ENCODE results near the gene C1QTNF6. TPM values are rescaled to one million over a fixed set of nuclear protein-coding genes. Genes with fewer than 3 reads are reported as not detected.

Gene C1QTNF6
- total and polyA plus RNA-seq, 2 of the 4 experiments (the other 2 are of a cell fraction) = 1.1 to 10.9 TPM

DNA sequence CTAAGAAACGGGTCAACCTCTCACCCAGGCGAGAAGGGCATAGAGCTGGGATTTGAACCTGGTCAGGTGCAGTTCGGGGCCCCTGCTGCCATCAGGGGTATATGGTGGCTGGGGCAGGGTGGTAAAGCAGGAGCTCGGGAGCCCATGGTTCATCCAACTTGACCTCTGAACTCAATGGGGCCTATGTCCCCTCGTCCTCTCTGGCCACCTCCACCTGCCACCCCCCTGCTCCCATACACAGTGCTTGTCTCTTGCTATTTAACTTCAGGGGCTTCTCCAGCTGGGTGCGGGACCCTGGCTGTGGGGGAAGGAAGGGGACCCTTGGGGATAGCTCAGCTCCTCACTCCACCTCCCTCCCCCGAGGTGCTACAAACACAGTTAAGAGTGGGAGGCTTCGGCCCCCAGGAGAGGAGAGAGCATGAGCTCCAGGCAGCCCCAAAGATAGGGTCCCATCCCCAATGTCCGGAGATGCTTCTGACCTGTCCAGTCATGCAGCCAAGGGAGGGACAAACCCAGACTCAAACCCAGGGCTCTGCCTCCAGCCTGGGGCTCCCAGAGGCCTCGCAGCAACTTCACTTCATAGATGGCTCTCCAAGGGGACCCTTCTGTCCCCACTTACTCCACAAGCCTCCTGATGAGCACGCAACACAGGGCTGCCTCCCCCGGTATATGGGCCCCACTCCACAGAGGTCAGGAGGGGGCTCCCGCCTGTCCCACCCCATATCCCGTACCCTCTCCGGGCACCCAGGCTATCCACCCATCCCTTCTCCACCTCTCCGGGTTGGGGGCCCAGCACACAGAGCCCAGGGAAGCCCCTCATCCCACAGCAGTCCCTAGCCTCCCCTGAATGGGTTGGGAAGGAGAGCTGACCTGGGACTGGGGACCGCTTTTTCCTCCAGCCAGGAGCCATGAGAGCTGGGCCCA, 39.0 kb downstream of the C1QTNF6 start:
- TF ChIP-seq, protein P1, sequence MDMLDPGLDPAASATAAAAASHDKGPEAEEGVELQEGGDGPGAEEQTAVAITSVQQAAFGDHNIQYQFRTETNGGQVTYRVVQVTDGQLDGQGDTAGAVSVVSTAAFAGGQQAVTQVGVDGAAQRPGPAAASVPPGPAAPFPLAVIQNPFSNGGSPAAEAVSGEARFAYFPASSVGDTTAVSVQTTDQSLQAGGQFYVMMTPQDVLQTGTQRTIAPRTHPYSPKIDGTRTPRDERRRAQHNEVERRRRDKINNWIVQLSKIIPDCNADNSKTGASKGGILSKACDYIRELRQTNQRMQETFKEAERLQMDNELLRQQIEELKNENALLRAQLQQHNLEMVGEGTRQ (IDR thresholded peaks at IDR 0.05; ENCODE audit: low read depth, low read length) = no peak
- TF ChIP-seq CHD1 (IDR thresholded peaks at IDR 0.05; ENCODE audit: low read depth, low read length) (no peak), MXI1 (IDR thresholded peaks at IDR 0.05; ENCODE audit: borderline replicate concordance, low read depth, low read length) (no peak), CEBPB (IDR thresholded peaks at IDR 0.05; ENCODE audit: low read depth, low read length) (no peak), RFX5 (IDR thresholded peaks at IDR 0.05; ENCODE audit: low read depth, low read length) (no peak), FOS (IDR thresholded peaks at IDR 0.05; ENCODE audit: low read depth, low read length) (no peak), MAZ (IDR thresholded peaks at IDR 0.05; ENCODE audit: borderline replicate concordance, low read depth, low read length) (no peak), BHLHE40 (IDR thresholded peaks at IDR 0.05; ENCODE audit: low read depth, low read length) (no peak), MAFK (IDR thresholded peaks at IDR 0.05; ENCODE audit: low read depth, low read length) (no peak), RAD21 (IDR thresholded peaks at IDR 0.05; ENCODE audit: low read length) (no peak), SMC3 (IDR thresholded peaks at IDR 0.05; ENCODE audit: low read depth, low read length) (no peak), NFE2L2 (IDR thresholded peaks at IDR 0.05; ENCODE audit: low read depth, low read length) (no peak), POLR2A (IDR thresholded peaks at IDR 0.05; ENCODE audit: low read depth, low read length) (no peak), RCOR1 (IDR thresholded peaks at IDR 0.05; ENCODE audit: insufficient replicate concordance, low read length) (no peak)
- TF ChIP-seq, protein P2, sequence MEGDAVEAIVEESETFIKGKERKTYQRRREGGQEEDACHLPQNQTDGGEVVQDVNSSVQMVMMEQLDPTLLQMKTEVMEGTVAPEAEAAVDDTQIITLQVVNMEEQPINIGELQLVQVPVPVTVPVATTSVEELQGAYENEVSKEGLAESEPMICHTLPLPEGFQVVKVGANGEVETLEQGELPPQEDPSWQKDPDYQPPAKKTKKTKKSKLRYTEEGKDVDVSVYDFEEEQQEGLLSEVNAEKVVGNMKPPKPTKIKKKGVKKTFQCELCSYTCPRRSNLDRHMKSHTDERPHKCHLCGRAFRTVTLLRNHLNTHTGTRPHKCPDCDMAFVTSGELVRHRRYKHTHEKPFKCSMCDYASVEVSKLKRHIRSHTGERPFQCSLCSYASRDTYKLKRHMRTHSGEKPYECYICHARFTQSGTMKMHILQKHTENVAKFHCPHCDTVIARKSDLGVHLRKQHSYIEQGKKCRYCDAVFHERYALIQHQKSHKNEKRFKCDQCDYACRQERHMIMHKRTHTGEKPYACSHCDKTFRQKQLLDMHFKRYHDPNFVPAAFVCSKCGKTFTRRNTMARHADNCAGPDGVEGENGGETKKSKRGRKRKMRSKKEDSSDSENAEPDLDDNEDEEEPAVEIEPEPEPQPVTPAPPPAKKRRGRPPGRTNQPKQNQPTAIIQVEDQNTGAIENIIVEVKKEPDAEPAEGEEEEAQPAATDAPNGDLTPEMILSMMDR (conservative IDR thresholded peaks at IDR 0.05; ENCODE audit: low read depth, low read length) = no peak
- H2AK9ac ChIP-seq (replicated peaks; ENCODE audit: low read depth, low read length, poor library complexity) = no peak overlapping the region
- H4K91ac ChIP-seq (ENCODE audit: insufficient read depth, low read depth, low read length) = no peak overlapping the region
- H2AK5ac ChIP-seq (ENCODE audit: low read depth, low read length) = no peak overlapping the region
- WGBS, 2 experiments (ENCODE audit: extremely low coverage in 2 of 2, insufficient read length in 1 of 2) = 100% methylated on average over 1 of the region's 17 CpGs; no CpG with 5 or more reads in 1 of the 2 experiments
- no peak overlapping the region for H2BK20ac ChIP-seq (ENCODE audit: low read depth, low read length)
- H2AFZ ChIP-seq (replicated peaks; ENCODE audit: low read length, poor library complexity) = no peak overlapping the region
- H3K9me3 ChIP-seq (ENCODE audit: control insufficient read depth, insufficient read depth, low read length) = no peaks in the 10 kb centered on the region; the same call in 1 of the 2 replicates
- H3K4me2 ChIP-seq (ENCODE audit: low read depth, low read length) = no peak overlapping the region
- no peaks in the 10 kb centered on the region for H3K9me1 ChIP-seq (ENCODE audit: insufficient read depth, low read length)
- no peak overlapping the region for H3K18ac ChIP-seq (ENCODE audit: low read depth, low read length)
- no peak overlapping the region for H4K5ac ChIP-seq (ENCODE audit: low read depth, low read length)
- H3K14ac ChIP-seq (replicated peaks; ENCODE audit: low read depth, low read length) = no peak overlapping the region
- H3K4ac ChIP-seq (ENCODE audit: low read depth, low read length) = no peak overlapping the region
- H4K20me1 ChIP-seq (ENCODE audit: insufficient read depth, low read length) = no peaks in the 10 kb centered on the region
- H3K36me3 ChIP-seq (ENCODE audit: control insufficient read depth, insufficient read depth, low read length) = no peaks in the 10 kb centered on the region
- ChIA-PET POLR2A (ENCODE audit: unreplicated experiment) (no interaction called here), CTCF (no interaction called here)
- H3K27me3 ChIP-seq (ENCODE audit: control insufficient read depth, insufficient read depth, low read length) = peaks cover 46% of the 10 kb centered on the region
- dilution Hi-C loops (cut with HindIII; ENCODE audit: low sequenced_read_pairs, unreplicated experiment) (no loop called here), in situ Hi-C loops (cut with MboI; ENCODE audit: low sequenced_read_pairs) (no loop called here), intact Hi-C loops (cut with micrococcal nuclease) (no loop called here)
- H3K23ac ChIP-seq (ENCODE audit: low read depth, low read length) = no peak overlapping the region
- ATAC-seq (ENCODE audit: low read depth) = no peak
- no peak overlapping the region for H4K8ac ChIP-seq (ENCODE audit: low read depth in 2 of 2, low read length in 2 of 2)
- no peak overlapping the region for H2BK5ac ChIP-seq (ENCODE audit: low read depth, low read length, poor library complexity, severe bottlenecking)
- no peaks in the 10 kb centered on the region for H3K79me1 ChIP-seq (ENCODE audit: low read depth in 1 of 2, low read length in 2 of 2)
- peaks cover 2% of the 10 kb centered on the region; the same call in 1 of the 2 replicates for H3K4me1 ChIP-seq (ENCODE audit: control insufficient read depth, insufficient read depth, low read length)
- no peak for DNase-seq
- no peak overlapping the region for H2BK120ac ChIP-seq (ENCODE audit: low read depth, low read length)
- no peak overlapping the region for H3K56ac ChIP-seq (ENCODE audit: extremely low read depth, insufficient read depth, low read length)
- BruUV-seq (replicated peaks) = no TSS peak
- no peak overlapping the region for H3K9ac ChIP-seq (ENCODE audit: low read depth, low read length)
- H3K27ac ChIP-seq (ENCODE audit: insufficient read depth, low read length) = no peak overlapping the region
- H3K4me3 ChIP-seq (ENCODE audit: insufficient read depth, low read depth, low read length) = no peak overlapping the region
- no peak overlapping the region for H2BK15ac ChIP-seq (ENCODE audit: low read depth, low read length)
